OCI-LY1 (cell line): ENCODE measurements around the gene ANKMY1.

Experiments
- H2AFZ ChIP-seq: fragments of 200-600 bp; sonication (generic), shearing (Covaris generic); 2 replicates; pipeline ENCODE4 v1.6.0; 2014; ENCODE audit warnings: antibody characterized with exemption, mild to moderate bottlenecking, low read length
- H3F3A ChIP-seq: fragments of 200-600 bp; sonication (generic), shearing (Covaris generic); 2 replicates; pipeline ENCODE4 v1.6.0; 2014; ENCODE audit warnings: mild to moderate bottlenecking, antibody characterized with exemption, low read length, moderate library complexity; ENCODE audit not compliant: insufficient read depth
- H3K27ac ChIP-seq: fragments of 200-600 bp; sonication (generic); 2 replicates; pipeline ENCODE4 v1.5.1; 2014; ENCODE audit warnings: low read length, mixed run types, mild to moderate bottlenecking, low read depth; ENCODE audit not compliant: poor library complexity, severe bottlenecking
- H3K27me3 ChIP-seq: fragments of 200-600 bp; sonication (generic); 2 replicates; pipeline ENCODE4 v1.6.0; 2014; ENCODE audit warnings: antibody characterized with exemption, mild to moderate bottlenecking, low read length, moderate library complexity; ENCODE audit not compliant: insufficient read depth
- H3K36me3 ChIP-seq: fragments of 200-600 bp; sonication (generic); 2 replicates; pipeline ENCODE4 v1.6.1; 2014; ENCODE audit warnings: mild to moderate bottlenecking, antibody characterized with exemption, low read length, moderate library complexity, mixed read lengths; ENCODE audit not compliant: insufficient read depth
- H3K4me1 ChIP-seq: fragments of 200-600 bp; sonication (generic); 2 replicates; pipeline ENCODE4 v1.5.1; 2014; ENCODE audit warnings: mild to moderate bottlenecking, low read length, moderate library complexity; ENCODE audit not compliant: insufficient read depth, severe bottlenecking
- H3K4me2 ChIP-seq: fragments of 200-600 bp; sonication (generic), shearing (Covaris generic); 2 replicates; pipeline ENCODE4 v1.6.1; 2014; ENCODE audit warnings: low read length
- H3K4me3 ChIP-seq: fragments of 200-600 bp; sonication (generic); 2 replicates; pipeline ENCODE4 v1.5.1; 2014; ENCODE audit warnings: low read length, low read depth, mild to moderate bottlenecking, mixed read lengths; ENCODE audit not compliant: poor library complexity, severe bottlenecking
- H3K79me2 ChIP-seq: fragments of 200-600 bp; shearing (Covaris generic); 2 replicates; pipeline ENCODE4 v1.6.1; 2016; ENCODE audit warnings: mixed run types, low read length, mixed read lengths; ENCODE audit not compliant: insufficient read depth
- H3K9ac ChIP-seq: fragments of 200-600 bp; sonication (generic), shearing (Covaris generic); 2 replicates; pipeline ENCODE4 v1.6.1; 2014; ENCODE audit warnings: mild to moderate bottlenecking, low read length, mixed read lengths
- H3K9me2 ChIP-seq: fragments of 200-600 bp; sonication (generic), shearing (Covaris generic); 2 replicates; pipeline ENCODE4 v1.6.1; 2014; ENCODE audit warnings: low read depth, mild to moderate bottlenecking, low read length, mixed read lengths
- H3K9me3 ChIP-seq: fragments of 200-600 bp; shearing (Covaris generic); 2 replicates; pipeline ENCODE4 v1.6.1; 2014; ENCODE audit warnings: low read length, mixed read lengths
- H4K20me1 ChIP-seq: fragments of 200-600 bp; sonication (generic), shearing (Covaris generic); 2 replicates; pipeline ENCODE4 v1.6.0; 2016; ENCODE audit warnings: mild to moderate bottlenecking, low read length; ENCODE audit not compliant: insufficient read depth
- CTCF ChIP-seq: fragments of 200-600 bp; sonication (generic), shearing (Covaris generic); IDR thresholded peaks from 2 replicates; pipeline ENCODE4 v1.5.1; 2017; ENCODE audit warnings: mild to moderate bottlenecking, antibody characterized with exemption, low read length, moderate library complexity, mixed read lengths
- EZH2 ChIP-seq: fragments of 200-600 bp; sonication (generic), shearing (Covaris generic); IDR thresholded peaks from 2 replicates; pipeline ENCODE4 v1.8.0; 2017; ENCODE audit warnings: borderline replicate concordance, mixed run types, mild to moderate bottlenecking, antibody characterized with exemption, low read length, moderate library complexity, mixed read lengths

The ANKMY1 gene

DNA sequence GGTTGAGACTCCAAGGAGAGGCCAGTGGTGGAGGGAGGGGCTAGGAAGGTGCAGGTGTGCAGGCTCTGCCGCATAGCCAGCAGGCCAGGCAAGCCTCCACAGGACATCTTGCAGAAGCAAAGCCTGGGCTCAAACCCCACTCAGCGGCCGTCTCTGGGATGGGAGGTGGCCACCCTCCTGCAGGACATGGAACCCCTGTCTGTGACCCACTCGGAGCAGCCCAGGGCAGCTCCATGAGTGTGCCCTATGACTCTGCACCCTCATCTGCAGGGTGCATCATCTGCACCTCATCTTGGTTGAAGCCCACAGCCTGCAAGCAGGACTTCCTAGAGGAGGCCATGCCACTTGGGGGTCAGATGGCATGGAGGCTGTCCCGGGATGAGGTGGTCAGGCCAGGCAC, 76.1 kb downstream of the ANKMY1 start:
- Histone ChIP-seq H3K27me3 (no peaks in the 10 kb centered on the region), H3F3A (no peaks in the 10 kb centered on the region), H3K36me3 (no peaks in the 10 kb centered on the region), H3K4me1 (no peaks in the 10 kb centered on the region), H3K27ac (no peak overlapping the region), H3K9me2 (no peaks in the 10 kb centered on the region), H3K4me3 (no peak overlapping the region), H3K4me2 (no peak overlapping the region), H3K9me3 (no peaks in the 10 kb centered on the region), H3K9ac (no peak overlapping the region), H4K20me1 (no peaks in the 10 kb centered on the region), H3K79me2 (no peaks in the 10 kb centered on the region), H2AFZ (no peak overlapping the region)
- TF ChIP-seq EZH2: no peak
- TF ChIP-seq CTCF: no peak

GRCh38 chr2:240480834-240481623, 76.8 kb downstream of the ANKMY1 start:
- Histone ChIP-seq H3K9ac (no peak overlapping the region), H3K27ac (no peak overlapping the region), H3K36me3 (no peaks in the 10 kb centered on the region), H3K79me2 (no peaks in the 10 kb centered on the region), H3K4me3 (no peak overlapping the region), H3K9me2 (no peaks in the 10 kb centered on the region), H2AFZ (no peak overlapping the region), H3K9me3 (no peaks in the 10 kb centered on the region), H3F3A (no peaks in the 10 kb centered on the region), H4K20me1 (no peaks in the 10 kb centered on the region), H3K4me2 (no peak overlapping the region), H3K4me1 (no peaks in the 10 kb centered on the region), H3K27me3 (no peaks in the 10 kb centered on the region)
- no peak for TF ChIP-seq EZH2
- no peak for TF ChIP-seq CTCF

- Histone ChIP-seq H2AFZ (no peak overlapping the region), H3K27me3 (no peaks in the 10 kb centered on the region), H3K4me2 (no peak overlapping the region), H4K20me1 (no peaks in the 10 kb centered on the region), H3K4me1 (no peaks in the 10 kb centered on the region), H3K9ac (no peak overlapping the region), H3K79me2 (no peaks in the 10 kb centered on the region), H3F3A (no peaks in the 10 kb centered on the region), H3K27ac (no peak overlapping the region), H3K4me3 (no peak overlapping the region), H3K9me2 (no peaks in the 10 kb centered on the region), H3K9me3 (0 out of 2 replicates have a peak, but pooled peaks cover 3% of the 10 kb centered on the region), H3K36me3 (no peaks in the 10 kb centered on the region)
- no peak for TF ChIP-seq CTCF
- TF ChIP-seq EZH2: no peak
Measured at GRCh38 chr2:240479111-240479501, 78.7 kb downstream of the ANKMY1 start.
